ENCODE data around the gene FAM98C.
A peak's percentile ranks its signal among the peaks of the same experiment; 100 is the strongest.
"Not testable (repeated sequence)": the region's sequence is repeated elsewhere in the genome, so short reads cannot be mapped to it uniquely, and the experiment has no call there.

FAM98C gene

DNA sequence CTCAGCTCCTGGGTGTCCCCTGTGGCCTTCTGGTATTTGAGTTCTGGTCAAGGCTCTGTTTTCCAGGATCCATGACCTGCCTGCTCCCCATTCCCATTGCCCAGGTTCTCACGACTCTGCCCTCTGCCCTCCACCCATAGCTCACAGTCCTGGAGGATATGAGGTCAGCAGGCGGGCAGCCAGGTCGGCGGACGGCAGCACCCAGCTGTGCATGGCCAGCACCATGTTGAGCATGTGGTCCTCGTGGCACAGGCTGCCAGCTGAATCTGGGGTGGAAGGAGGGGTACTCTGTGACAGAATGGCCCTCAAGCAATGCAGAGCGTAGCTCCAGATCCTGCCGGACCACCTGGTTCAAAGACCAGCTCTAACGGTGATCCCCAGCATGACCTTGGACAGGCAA is 18.0 kb downstream of the FAM98C start:
- Mint-ChIP-seq H3K27ac (no peak overlapping the region), H3K9me3 (no peaks in the 10 kb centered on the region), H3K4me1 (ENCODE audit: low read depth) (peaks cover 23% of the 10 kb centered on the region), H3K36me3 (ENCODE audit: low read depth) (no peaks in the 10 kb centered on the region), H3K27me3 (ENCODE audit: low read depth) (no peaks in the 10 kb centered on the region), H3K4me3 (no peak overlapping the region)

DNA sequence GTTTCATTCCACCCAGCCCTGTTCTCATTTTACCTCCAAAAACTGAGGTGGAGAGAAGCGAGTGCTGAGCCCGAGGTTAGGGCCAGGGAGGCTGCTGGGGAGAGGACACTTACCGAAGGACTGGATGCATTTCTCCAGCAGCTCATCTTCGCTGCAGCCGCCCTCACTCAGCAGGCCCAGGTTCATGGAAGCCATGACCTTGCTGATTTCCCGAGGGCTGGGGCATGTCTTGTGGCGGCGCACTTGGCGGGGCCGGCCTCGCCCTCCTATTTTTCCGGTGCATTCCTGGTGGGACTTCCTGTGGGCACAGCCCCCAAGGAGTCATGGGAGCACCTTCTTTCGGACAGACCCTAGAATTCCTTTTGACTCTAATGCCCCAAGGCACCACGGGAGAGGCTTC is 19.0 kb downstream of the FAM98C start:
- H3K9me3 Mint-ChIP-seq, result no peaks in the 10 kb centered on the region
- no peaks in the 10 kb centered on the region for H3K36me3 Mint-ChIP-seq (ENCODE audit: low read depth)
- no peak overlapping the region for H3K27ac Mint-ChIP-seq
- H3K4me3 Mint-ChIP-seq, result no peak overlapping the region
- peaks cover 26% of the 10 kb centered on the region for H3K4me1 Mint-ChIP-seq (ENCODE audit: low read depth)
- no peaks in the 10 kb centered on the region for H3K27me3 Mint-ChIP-seq (ENCODE audit: low read depth)

DNA sequence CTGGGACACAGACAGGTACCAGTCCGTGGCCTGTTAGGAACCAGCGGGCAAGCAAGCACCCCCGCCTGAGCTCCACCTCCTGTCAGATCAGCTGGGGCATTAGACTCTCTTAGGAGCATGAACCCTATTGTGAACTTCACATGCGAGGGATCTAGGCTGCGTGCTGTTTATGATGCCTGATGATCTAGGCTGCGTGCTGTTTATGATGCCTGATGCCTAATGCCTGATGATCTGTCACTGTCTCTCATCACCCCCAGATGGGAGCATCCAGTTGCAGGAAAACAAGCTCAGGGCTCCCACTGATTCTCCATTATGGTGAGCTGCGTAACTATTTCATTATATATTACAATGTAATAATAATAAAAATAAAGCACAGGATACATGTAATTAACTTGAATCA is 19.5 kb downstream of the FAM98C start:
- Mint-ChIP-seq H3K4me3 (no peak overlapping the region), H3K27ac (no peak overlapping the region), H3K9me3 (no peaks in the 10 kb centered on the region), H3K27me3 (ENCODE audit: low read depth) (no peaks in the 10 kb centered on the region), H3K4me1 (ENCODE audit: low read depth) (peaks cover 25% of the 10 kb centered on the region), H3K36me3 (ENCODE audit: low read depth) (no peaks in the 10 kb centered on the region)

DNA sequence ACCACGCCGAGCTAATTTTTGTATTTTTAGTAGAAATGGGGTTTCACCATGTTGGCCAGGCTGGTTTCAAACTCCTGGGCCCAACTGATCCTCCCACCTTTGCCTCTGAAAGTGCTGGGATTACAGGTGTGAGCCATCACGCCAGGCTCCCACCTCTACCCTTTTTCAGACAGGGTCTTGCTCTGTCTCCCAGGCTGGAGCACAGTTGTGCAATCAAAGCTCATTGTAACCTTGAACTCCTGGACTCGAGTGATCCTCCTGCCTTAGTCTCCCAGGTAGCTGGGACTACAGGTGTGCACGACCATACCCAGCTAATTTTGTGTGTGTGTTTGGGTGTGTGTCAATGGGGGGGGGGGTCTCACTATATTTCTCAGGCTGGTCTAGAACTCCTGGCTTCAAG is 21.4 kb downstream of the FAM98C start:
- peaks cover under 1% of the 10 kb centered on the region for H3K27me3 Mint-ChIP-seq (ENCODE audit: low read depth)
- H3K4me3 Mint-ChIP-seq, result no peak overlapping the region
- no peaks in the 10 kb centered on the region for H3K36me3 Mint-ChIP-seq (ENCODE audit: low read depth)
- H3K4me1 Mint-ChIP-seq (ENCODE audit: low read depth), result peaks cover 18% of the 10 kb centered on the region
- no peak overlapping the region for H3K27ac Mint-ChIP-seq
- no peaks in the 10 kb centered on the region for H3K9me3 Mint-ChIP-seq

DNA sequence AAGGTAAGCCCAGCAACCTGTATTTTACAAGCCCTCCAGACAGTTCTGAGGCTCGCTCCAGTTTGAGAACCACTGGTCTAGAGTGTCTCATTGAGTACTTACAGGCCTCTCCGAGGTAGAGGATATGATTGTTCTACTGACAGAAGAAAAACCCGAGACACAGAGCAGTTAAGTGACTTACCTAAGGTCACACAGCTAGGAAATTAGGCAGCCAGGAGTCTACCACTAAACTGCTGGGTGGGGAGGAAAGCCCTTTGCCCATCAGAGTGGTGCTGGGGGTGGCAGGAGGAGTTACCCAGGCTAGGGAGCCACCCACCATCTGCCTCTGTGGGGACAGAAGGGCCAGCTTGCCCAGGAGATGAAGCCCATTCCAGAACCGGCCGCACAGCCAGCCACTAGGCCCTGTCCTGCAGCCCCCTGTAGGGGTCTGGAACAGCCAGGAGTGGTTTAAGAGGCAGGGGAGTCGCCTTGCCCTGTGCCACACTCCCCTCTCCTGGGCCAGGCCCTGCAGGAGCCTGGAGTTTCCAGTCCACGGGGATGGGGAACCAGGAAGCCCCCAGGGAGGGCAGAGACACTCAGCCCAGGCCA is 22.4 kb downstream of the FAM98C start:
- H3K4me3 Mint-ChIP-seq, result peak overlapping the region; percentile 37

DNA sequence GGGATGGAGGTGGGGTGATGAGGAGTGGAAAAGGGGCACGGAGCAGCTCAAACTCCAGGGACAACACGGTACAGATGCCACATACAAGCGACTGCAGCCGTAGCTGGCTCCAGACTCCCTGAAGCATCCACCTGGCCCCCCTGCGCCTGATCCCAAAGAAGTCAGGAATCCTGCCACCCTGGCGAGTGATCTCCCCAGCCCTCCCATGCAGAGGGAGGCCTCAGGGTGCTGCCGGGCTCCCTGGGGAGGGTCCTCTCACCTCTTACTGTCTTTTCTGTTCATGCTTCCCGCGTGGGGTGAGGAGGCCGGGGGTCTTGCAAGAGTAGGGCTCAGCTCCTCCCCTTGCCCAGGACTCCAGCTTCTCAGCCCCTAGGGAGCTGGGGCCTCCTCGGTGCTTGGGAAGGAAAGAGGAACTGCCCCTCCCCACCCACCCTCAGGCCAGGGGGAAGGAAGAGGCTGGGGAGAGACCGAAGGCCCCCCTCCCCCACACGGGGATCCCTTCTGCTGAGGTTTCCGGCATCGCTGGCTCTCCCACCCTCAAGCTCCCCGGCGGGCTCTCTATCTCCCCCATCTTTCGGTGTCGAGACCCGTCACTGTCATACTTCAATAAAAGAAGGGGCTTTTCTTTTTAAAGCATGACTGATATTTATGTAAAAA is 23.0 kb downstream of the FAM98C start, which contains the start of gene RASGRP4:
Gene RASGRP4, minus strand, starts transcription at position 410 of the 657 bp plus-strand sequence. Its CDS starts 128 bp downstream, at position 282.
- Mint-ChIP-seq H3K4me1 (ENCODE audit: low read depth) (peaks cover 24% of the 10 kb centered on the region), H3K27me3 (ENCODE audit: low read depth) (peaks cover 3% of the 10 kb centered on the region), H3K9me3 (no peaks in the 10 kb centered on the region), H3K4me3 (peak within 1 kb of the TSS; percentile 43), H3K36me3 (ENCODE audit: low read depth) (no peaks in the 10 kb centered on the region), H3K27ac (peak within 1 kb of the TSS; percentile 60)

More for the DNA sequence above, 22.4 kb downstream of the FAM98C start:
- Mint-ChIP-seq H3K27me3 (ENCODE audit: low read depth) (peaks cover 3% of the 10 kb centered on the region), H3K27ac (no peak overlapping the region), H3K4me1 (ENCODE audit: low read depth) (peaks cover 24% of the 10 kb centered on the region), H3K36me3 (ENCODE audit: low read depth) (no peaks in the 10 kb centered on the region), H3K9me3 (no peaks in the 10 kb centered on the region)

DNA sequence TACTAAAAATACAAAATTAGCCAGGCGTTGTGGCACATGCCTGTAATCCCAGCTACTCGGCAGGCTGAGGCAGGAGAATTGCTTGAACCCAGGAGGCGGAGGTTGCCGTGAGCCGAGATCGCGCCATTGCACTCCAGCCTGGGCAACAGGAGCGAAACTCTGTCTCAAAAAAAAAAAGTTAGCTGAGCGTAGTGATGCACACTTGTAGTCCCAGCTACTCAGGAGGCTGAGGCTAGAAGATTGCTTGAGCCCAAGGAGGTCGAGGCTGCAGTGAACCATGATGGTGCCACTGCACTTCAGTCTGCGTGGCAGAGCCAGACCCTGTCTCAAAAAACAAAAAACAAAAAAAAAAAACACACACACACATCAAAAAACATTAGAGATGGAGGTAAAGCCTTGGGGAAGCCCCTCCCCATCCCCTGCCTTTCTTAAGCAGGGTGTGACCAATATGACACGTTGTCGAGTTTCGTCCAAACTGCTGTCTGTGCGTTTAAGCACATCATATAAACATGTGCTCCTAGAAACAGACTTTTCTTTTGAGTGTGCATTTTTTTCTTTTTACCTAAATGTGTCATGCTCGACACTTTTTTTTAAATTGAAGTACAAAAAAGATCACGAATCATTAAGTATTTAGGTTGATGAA is 24.3 kb downstream of the FAM98C start:
- H3K27me3 Mint-ChIP-seq (ENCODE audit: low read depth); H3K36me3 Mint-ChIP-seq (ENCODE audit: low read depth); H3K4me3 Mint-ChIP-seq; H3K9me3 Mint-ChIP-seq: not testable (repeated sequence)
- Mint-ChIP-seq H3K27ac (peak overlapping the region; percentile 52), H3K4me1 (ENCODE audit: low read depth) (peaks cover 24% of the 10 kb centered on the region)

DNA sequence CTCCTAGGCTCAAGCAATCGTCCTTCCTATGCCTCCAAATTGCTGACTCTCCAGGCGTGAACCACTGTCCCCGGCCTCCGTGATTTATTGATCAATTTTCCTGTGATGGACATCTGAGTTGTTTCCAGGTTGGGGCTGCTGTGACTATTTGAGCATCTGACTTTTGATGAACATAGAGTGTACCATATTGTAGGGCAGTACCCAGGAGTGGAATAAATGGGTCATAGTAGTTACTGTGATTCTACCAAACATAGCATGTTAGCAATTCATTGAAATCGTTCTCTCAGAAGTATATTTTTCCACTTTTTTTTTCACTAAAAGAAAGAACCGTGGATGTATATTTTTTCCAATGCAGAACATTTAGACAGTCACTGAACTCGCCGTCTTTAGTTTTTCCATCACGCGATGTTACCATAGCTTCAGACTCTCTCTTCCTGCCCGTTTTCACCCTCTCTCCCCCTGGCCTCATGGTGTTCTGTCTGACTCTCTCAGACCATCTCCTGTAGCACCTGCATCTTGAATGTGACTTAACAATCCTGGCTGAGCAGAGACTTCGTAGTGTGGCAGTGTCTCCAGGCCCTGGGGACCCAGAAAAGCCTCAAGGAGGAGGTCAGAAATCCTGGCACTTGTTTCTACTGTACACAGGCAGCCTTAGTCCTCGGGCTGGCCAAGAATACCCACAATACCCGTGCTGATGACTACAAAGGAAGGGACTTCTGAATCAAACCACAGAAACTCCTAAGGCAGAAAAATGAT is 26.3 kb downstream of the FAM98C start:
- H3K36me3 Mint-ChIP-seq (ENCODE audit: low read depth), result no peaks in the 10 kb centered on the region
- peak overlapping the region; percentile 58 for H3K27ac Mint-ChIP-seq
- no peaks in the 10 kb centered on the region for H3K9me3 Mint-ChIP-seq
- peaks cover 5% of the 10 kb centered on the region for H3K27me3 Mint-ChIP-seq (ENCODE audit: low read depth)
- peaks cover 28% of the 10 kb centered on the region for H3K4me1 Mint-ChIP-seq (ENCODE audit: low read depth)
- H3K4me3 Mint-ChIP-seq, result peak overlapping the region; percentile 15

DNA sequence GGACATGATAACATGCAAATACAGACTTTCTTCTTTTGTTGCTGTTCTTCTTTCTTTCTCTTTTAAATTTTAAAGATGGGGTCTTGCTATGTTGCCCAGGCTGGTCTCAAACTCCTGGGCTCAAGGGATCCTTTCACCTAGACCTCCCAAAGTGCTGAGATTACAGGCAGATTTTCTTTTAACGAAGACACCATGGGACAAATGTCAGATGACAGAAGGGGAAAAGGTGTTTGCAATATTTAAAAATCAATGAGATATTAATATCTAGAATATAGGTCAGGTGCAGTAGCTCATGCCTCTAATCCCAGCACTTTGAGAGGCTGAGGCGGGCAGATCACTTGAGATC is 26.9 kb downstream of the FAM98C start:
- H3K36me3 Mint-ChIP-seq (ENCODE audit: low read depth), result no peaks in the 10 kb centered on the region
- H3K4me3 Mint-ChIP-seq, result no peak overlapping the region
- H3K27me3 Mint-ChIP-seq (ENCODE audit: low read depth), result peaks cover 8% of the 10 kb centered on the region
- H3K4me1 Mint-ChIP-seq (ENCODE audit: low read depth), result peaks cover 30% of the 10 kb centered on the region
- H3K27ac Mint-ChIP-seq, result no peak overlapping the region
- H3K9me3 Mint-ChIP-seq, result no peaks in the 10 kb centered on the region

DNA sequence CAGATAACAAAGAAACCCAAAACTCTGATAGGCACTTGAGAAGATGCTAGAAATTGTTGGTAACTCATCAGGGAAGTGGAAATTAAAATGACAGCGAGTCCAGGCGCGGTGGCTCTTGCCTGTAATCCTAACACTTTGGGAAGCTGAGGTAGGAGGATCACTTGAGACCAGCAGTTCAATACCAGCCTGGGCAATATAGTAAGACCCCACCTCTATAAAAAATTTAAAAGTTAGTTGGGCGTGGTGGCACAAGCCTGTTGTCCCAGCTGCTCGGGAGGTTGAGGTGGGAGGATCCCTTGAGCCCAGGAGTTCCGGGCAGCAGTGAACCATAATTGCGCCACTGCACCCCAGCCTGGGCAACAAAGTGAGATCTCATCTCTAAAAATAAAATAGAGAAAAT is 28.0 kb downstream of the FAM98C start:
- no peak overlapping the region for H3K27ac Mint-ChIP-seq

DNA sequence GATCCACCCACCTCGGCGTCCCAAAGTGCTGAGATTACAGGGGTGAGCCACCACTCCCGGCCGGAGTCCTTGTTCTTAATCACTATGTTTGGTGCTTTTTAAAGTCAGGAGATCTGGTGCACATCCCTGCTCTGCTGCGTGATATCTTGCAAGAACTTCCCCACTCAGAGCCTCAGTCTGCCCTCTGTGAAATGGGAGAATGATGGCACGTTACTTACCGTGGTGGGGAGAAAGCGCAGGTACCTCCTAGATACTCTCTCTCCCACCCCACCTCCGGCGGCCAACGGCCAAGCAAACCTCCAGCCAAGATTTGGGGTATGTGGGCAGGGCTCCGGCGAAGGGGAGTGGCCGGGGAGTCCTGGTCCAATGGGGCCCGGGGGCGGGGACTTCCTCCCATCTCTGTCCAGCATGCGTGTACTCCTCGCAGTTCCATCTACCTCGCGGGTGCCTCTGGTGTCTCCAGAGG is 30.4 kb downstream of the FAM98C start, which contains the start of gene RYR1:
Gene RYR1, plus strand, starts transcription at position 424 of the 466 bp plus-strand sequence. CDS start 139 bp downstream, outside the sequence.
- Mint-ChIP-seq H3K27me3 (ENCODE audit: low read depth) (peaks cover 8% of the 10 kb centered on the region), H3K4me1 (ENCODE audit: low read depth) (peaks cover 14% of the 10 kb centered on the region), H3K9me3 (no peaks in the 10 kb centered on the region), H3K4me3 (peak within 1 kb of the TSS; percentile 63), H3K27ac (no peak within 1 kb of the TSS), H3K36me3 (ENCODE audit: low read depth) (no peaks in the 10 kb centered on the region)

More for the DNA sequence above, 28.0 kb downstream of the FAM98C start:
- no peaks in the 10 kb centered on the region for H3K9me3 Mint-ChIP-seq
- H3K27me3 Mint-ChIP-seq (ENCODE audit: low read depth), result peaks cover 8% of the 10 kb centered on the region
- H3K36me3 Mint-ChIP-seq (ENCODE audit: low read depth), result no peaks in the 10 kb centered on the region
- H3K4me1 Mint-ChIP-seq (ENCODE audit: low read depth), result peaks cover 28% of the 10 kb centered on the region
- H3K4me3 Mint-ChIP-seq, result no peak overlapping the region

DNA sequence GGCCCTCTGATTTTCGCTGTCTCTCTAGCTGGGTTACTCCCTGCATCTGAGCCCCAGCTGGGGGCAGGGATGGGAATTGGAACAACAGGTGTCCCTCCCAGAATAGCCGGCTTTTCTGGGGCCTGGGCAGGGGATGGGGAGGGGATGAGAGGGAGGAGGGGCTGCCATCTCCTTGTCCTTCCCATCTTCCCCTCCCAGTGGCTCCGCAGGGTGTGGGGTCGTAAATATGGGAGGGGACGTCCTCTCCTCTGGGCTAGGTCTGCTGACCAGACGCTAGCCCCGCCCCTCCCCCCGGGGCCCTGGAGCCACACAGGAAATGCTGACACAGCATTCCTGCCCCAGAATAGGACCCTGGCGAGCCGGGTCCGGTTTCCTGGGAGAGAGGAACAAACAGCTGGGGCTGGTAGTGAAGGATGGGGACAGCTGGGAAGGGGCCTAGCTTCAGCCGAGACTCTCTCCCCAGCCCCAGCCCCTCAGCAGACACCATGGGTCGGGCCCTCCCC is 31.7 kb downstream of the FAM98C start:
- Mint-ChIP-seq H3K36me3 (ENCODE audit: low read depth) (no peaks in the 10 kb centered on the region), H3K9me3 (no peaks in the 10 kb centered on the region), H3K27me3 (ENCODE audit: low read depth) (peaks cover 5% of the 10 kb centered on the region), H3K4me1 (ENCODE audit: low read depth) (peaks cover 8% of the 10 kb centered on the region), H3K27ac (no peak overlapping the region), H3K4me3 (peak overlapping the region; percentile 63)

DNA sequence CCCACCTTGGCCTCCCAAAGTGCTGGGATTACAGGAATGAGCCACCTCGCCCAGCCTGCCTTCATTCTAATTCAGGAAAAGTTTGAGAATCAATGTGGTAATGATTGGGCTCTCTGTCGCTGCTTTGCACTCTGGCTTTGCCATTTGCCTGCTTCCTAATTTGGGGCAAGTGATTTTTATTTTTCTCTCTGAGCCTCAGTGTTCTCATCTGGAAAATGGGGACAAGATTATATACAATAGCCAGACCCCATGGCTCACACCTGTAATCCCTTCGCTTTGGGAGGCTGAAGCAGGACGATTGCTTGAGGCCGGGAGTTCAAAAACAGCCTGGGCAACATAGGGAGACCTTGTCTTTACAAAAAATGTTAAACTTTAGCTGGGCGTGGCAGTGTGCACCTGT is 34.4 kb downstream of the FAM98C start:
- H3K9me3 Mint-ChIP-seq, result no peaks in the 10 kb centered on the region
- no peak overlapping the region for H3K27ac Mint-ChIP-seq
- peaks cover 5% of the 10 kb centered on the region for H3K27me3 Mint-ChIP-seq (ENCODE audit: low read depth)
- peaks cover 9% of the 10 kb centered on the region for H3K4me1 Mint-ChIP-seq (ENCODE audit: low read depth)
- no peak overlapping the region for H3K4me3 Mint-ChIP-seq
- no peaks in the 10 kb centered on the region for H3K36me3 Mint-ChIP-seq (ENCODE audit: low read depth)

DNA sequence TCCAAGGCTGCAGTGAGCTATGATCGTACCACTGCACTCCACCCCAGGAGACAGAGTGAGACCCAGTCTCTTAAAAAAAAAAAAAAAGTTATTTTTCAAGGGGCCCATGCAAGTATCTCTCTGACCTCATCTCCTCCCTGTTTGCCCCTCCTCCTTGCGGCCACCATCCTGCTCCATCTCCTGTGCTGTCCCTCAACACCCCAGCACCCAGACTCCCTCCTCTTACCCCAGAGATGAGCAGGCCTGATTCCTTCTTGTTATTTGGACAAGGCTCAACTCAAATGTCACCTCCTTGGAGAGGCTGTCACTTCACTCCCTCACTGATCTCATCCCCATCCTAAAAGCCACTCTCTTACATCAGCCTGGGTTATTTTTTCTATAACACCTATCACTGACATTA is 35.0 kb downstream of the FAM98C start:
- no peaks in the 10 kb centered on the region for H3K9me3 Mint-ChIP-seq
- H3K27me3 Mint-ChIP-seq (ENCODE audit: low read depth), result peaks cover 5% of the 10 kb centered on the region
- H3K4me1 Mint-ChIP-seq (ENCODE audit: low read depth), result peaks cover 9% of the 10 kb centered on the region
- H3K4me3 Mint-ChIP-seq, result no peak overlapping the region
- no peaks in the 10 kb centered on the region for H3K36me3 Mint-ChIP-seq (ENCODE audit: low read depth)
- no peak overlapping the region for H3K27ac Mint-ChIP-seq
